ENCODE measurements around the gene TXNRD2.

Gene TXNRD2

GRCh38 chr22:19941365-19942082 lies at the start of gene TXNRD2, which contains the start of gene COMT:
Gene TXNRD2, minus strand, starts transcription at chr22:19941818. Its CDS starts 15 bp downstream, at chr22:19941803.
Gene COMT, plus strand, starts transcription at chr22:19941772. Its CDS starts 20,755 bp downstream, at chr22:19962527.
- DNase-seq (ENCODE audit: low read depth, low spot score): peak; percentile 31

GRCh38 chr22:19991395-19991644 lies 49.7 kb upstream of the TXNRD2 start:
- DNase-seq (ENCODE audit: low read depth, low spot score): no peak

- DNase-seq (ENCODE audit: low read depth, low spot score): no peak
Measured at GRCh38 chr22:19990609-19991394, 49.2 kb upstream of the TXNRD2 start.

GRCh38 chr22:19990188-19990587 lies 48.6 kb upstream of the TXNRD2 start:
- DNase-seq (ENCODE audit: low read depth, low spot score): no peak

GRCh38 chr22:19989725-19990067 lies 48.1 kb upstream of the TXNRD2 start:
- DNase-seq (ENCODE audit: low read depth, low spot score): no peak

- no peak for DNase-seq (ENCODE audit: low read depth, low spot score)
Measured at GRCh38 chr22:19988965-19989724, 47.5 kb upstream of the TXNRD2 start.

GRCh38 chr22:19988331-19988808 lies 46.8 kb upstream of the TXNRD2 start:
- DNase-seq (ENCODE audit: low read depth, low spot score): no peak

GRCh38 chr22:19987394-19988306 lies 46.0 kb upstream of the TXNRD2 start:
- DNase-seq (ENCODE audit: low read depth, low spot score): no peak

GRCh38 chr22:19986410-19987341 lies 45.1 kb upstream of the TXNRD2 start:
- no peak for DNase-seq (ENCODE audit: low read depth, low spot score)

GRCh38 chr22:19986011-19986409 lies 44.4 kb upstream of the TXNRD2 start:
- no peak for DNase-seq (ENCODE audit: low read depth, low spot score)

GRCh38 chr22:19984851-19985811 lies 43.5 kb upstream of the TXNRD2 start:
- DNase-seq (ENCODE audit: low read depth, low spot score): no peak

GRCh38 chr22:19984201-19984753 lies 42.7 kb upstream of the TXNRD2 start:
- no peak for DNase-seq (ENCODE audit: low read depth, low spot score)

- no peak for DNase-seq (ENCODE audit: low read depth, low spot score)
Measured at GRCh38 chr22:19983741-19984140, 42.1 kb upstream of the TXNRD2 start.

- DNase-seq (ENCODE audit: low read depth, low spot score): no peak
Measured at GRCh38 chr22:19982991-19983578, 41.5 kb upstream of the TXNRD2 start.

GRCh38 chr22:19981961-19982920 lies 40.6 kb upstream of the TXNRD2 start:
- no peak for DNase-seq (ENCODE audit: low read depth, low spot score)

GRCh38 chr22:19981171-19981960 lies 39.7 kb upstream of the TXNRD2 start:
- no peak for DNase-seq (ENCODE audit: low read depth, low spot score)

Data from activated naive CD8-positive, alpha-beta T cell treated with anti-CD3 and anti-CD28 coated beads, Interleukin-2, amount 50 U/mL, for 16 hours (primary cell).